ENCODE measurements around the gene SH3TC2. TPM values are rescaled to one million over a fixed set of nuclear protein-coding genes. Genes with fewer than 3 reads are reported as not detected.

SH3TC2 gene
- total and polyA plus RNA-seq, 2 of the 4 experiments (the other 2 are of a cell fraction) = 3.4 to 7.9 TPM

- Histone ChIP-seq H2BK5ac (ENCODE audit: low read depth, low read length, poor library complexity, severe bottlenecking) (no peak overlapping the region), H3K23ac (ENCODE audit: low read depth, low read length) (no peak overlapping the region), H4K91ac (ENCODE audit: insufficient read depth, low read depth, low read length) (no peak overlapping the region), H4K8ac (ENCODE audit: low read depth in 2 of 2, low read length in 2 of 2) (no peak overlapping the region), H3K14ac (replicated peaks; ENCODE audit: low read depth, low read length) (no peak overlapping the region), H3K27me3 (ENCODE audit: control insufficient read depth, insufficient read depth, low read length) (no peaks in the 10 kb centered on the region), H3K4me2 (ENCODE audit: low read depth, low read length) (no peak overlapping the region), H3K4me3 (ENCODE audit: insufficient read depth, low read depth, low read length) (no peak overlapping the region), H2AFZ (replicated peaks; ENCODE audit: low read length, poor library complexity) (no peak overlapping the region), H3K4ac (ENCODE audit: low read depth, low read length) (no peak overlapping the region), H2AK5ac (ENCODE audit: low read depth, low read length) (no peak overlapping the region), H2AK9ac (replicated peaks; ENCODE audit: low read depth, low read length, poor library complexity) (no peak overlapping the region), H3K79me1 (ENCODE audit: low read depth in 1 of 2, low read length in 2 of 2) (no peaks in the 10 kb centered on the region), H3K56ac (ENCODE audit: extremely low read depth, insufficient read depth, low read length) (no peak overlapping the region), H3K9ac (ENCODE audit: low read depth, low read length) (no peak overlapping the region), H4K5ac (ENCODE audit: low read depth, low read length) (no peak overlapping the region), H3K27ac (ENCODE audit: insufficient read depth, low read length) (no peak overlapping the region), H3K36me3 (ENCODE audit: control insufficient read depth, insufficient read depth, low read length) (no peaks in the 10 kb centered on the region; the same call in 1 of the 2 replicates), H3K4me1 (ENCODE audit: control insufficient read depth, insufficient read depth, low read length) (peaks cover 5% of the 10 kb centered on the region), H2BK20ac (ENCODE audit: low read depth, low read length) (no peak overlapping the region), H2BK15ac (ENCODE audit: low read depth, low read length) (no peak overlapping the region), H3K9me3 (ENCODE audit: control insufficient read depth, insufficient read depth, low read length) (no peaks in the 10 kb centered on the region), H4K20me1 (ENCODE audit: insufficient read depth, low read length) (no peaks in the 10 kb centered on the region), H3K9me1 (ENCODE audit: insufficient read depth, low read length) (no peaks in the 10 kb centered on the region), H2BK120ac (ENCODE audit: low read depth, low read length) (no peak overlapping the region), H3K18ac (ENCODE audit: low read depth, low read length) (no peak overlapping the region)
- intact Hi-C loops (cut with micrococcal nuclease) (no loop called here), dilution Hi-C loops (cut with HindIII; ENCODE audit: low sequenced_read_pairs, unreplicated experiment) (no loop called here), in situ Hi-C loops (cut with MboI; ENCODE audit: low sequenced_read_pairs) (loop anchor here (25.0 kb wide), 1 partner anchor 853 kb away; no protein-coding TSS in a partner anchor)
- ChIA-PET POLR2A (ENCODE audit: unreplicated experiment) (no interaction called here), CTCF (no interaction called here)
- TF ChIP-seq CEBPB (IDR thresholded peaks at IDR 0.05; ENCODE audit: low read depth, low read length) (no peak), RCOR1 (IDR thresholded peaks at IDR 0.05; ENCODE audit: insufficient replicate concordance, low read length) (no peak), MAFK (IDR thresholded peaks at IDR 0.05; ENCODE audit: low read depth, low read length) (no peak)
- ATAC-seq (ENCODE audit: low read depth) = no peak
- no CpG with 5 or more reads among the region's 1 CpG for WGBS, 2 experiments (ENCODE audit: extremely low coverage in 2 of 2, insufficient read length in 1 of 2)
- no peak for DNase-seq
- BruUV-seq (replicated peaks) = no TSS peak
Measured at GRCh38 chr5:149040421-149040820, 22.4 kb downstream of the SH3TC2 start.

Data from IMR-90 (cell line).